Smooth muscle cell (in vitro differentiated cells): ENCODE results near the gene GPC5. TPM values are rescaled to one million over a fixed set of nuclear protein-coding genes. Genes with fewer than 3 reads are reported as not detected.

Experiments
- DNase-seq: peaks from one replicate; lab custom pipeline; 2025; ENCODE audit not compliant: unreplicated experiment; lab: John Stamatoyannopoulos, UW
- H2AFZ ChIP-seq: fragments of 200-600 bp; sonication (generic); 2 replicates; pipeline ENCODE4 v1.6.0; 2016; ENCODE audit warnings: antibody characterized with exemption, low read depth, mild to moderate bottlenecking
- H3F3A ChIP-seq: fragments of 200-600 bp; sonication (generic); 2 replicates; pipeline ENCODE4 v1.6.0; 2017; ENCODE audit warnings: antibody characterized with exemption, low read depth
- H3K27ac ChIP-seq: fragments of 200-600 bp; sonication (generic); 2 replicates; pipeline ENCODE4 v1.5.1; 2016; ENCODE audit warnings: low read depth, mild to moderate bottlenecking
- H3K27me3 ChIP-seq: fragments of 200-600 bp; sonication (generic); 2 replicates; pipeline ENCODE4 v1.6.1; 2016; ENCODE audit warnings: low read depth, mild to moderate bottlenecking
- H3K36me3 ChIP-seq: fragments of 200-600 bp; sonication (generic); 2 replicates; pipeline ENCODE4 v1.5.1; 2016; ENCODE audit warnings: low read depth
- H3K4me1 ChIP-seq: fragments of 200-600 bp; sonication (generic); 2 replicates; pipeline ENCODE4 v1.5.1; 2016; ENCODE audit warnings: low read depth
- H3K4me2 ChIP-seq: fragments of 200-600 bp; sonication (generic); 2 replicates; pipeline ENCODE4 v1.6.0; 2016; ENCODE audit warnings: mild to moderate bottlenecking
- H3K4me3 ChIP-seq: fragments of 200-600 bp; sonication (generic); 2 replicates; pipeline ENCODE4 v1.5.1; 2016; ENCODE audit warnings: mild to moderate bottlenecking
- H3K79me2 ChIP-seq: fragments of 200-600 bp; sonication (generic); 2 replicates; pipeline ENCODE4 v1.6.0; 2016; ENCODE audit warnings: low read depth, mild to moderate bottlenecking
- H3K9ac ChIP-seq: fragments of 200-600 bp; sonication (generic); 2 replicates; pipeline ENCODE4 v1.6.0; 2016; ENCODE audit warnings: low read depth
- H3K9me3 ChIP-seq: fragments of 200-600 bp; sonication (generic); replicated peaks from 2 replicates; pipeline ENCODE4 v1.5.1; 2016; ENCODE audit warnings: low read depth
- H4K20me1 ChIP-seq: fragments of 200-600 bp; sonication (generic); 2 replicates; pipeline ENCODE4 v1.6.0; 2016; ENCODE audit warnings: low read depth
- WGBS: methylation state at CpG from one replicate; pipeline ENCODE4 v1.1.7; 2016; ENCODE audit warnings: low lambda C conversion rate; 5-methylcytosine and 5-hydroxymethylcytosine counted together
- polyA plus RNA-seq: library from polyadenylated mRNA; unstranded; fragments of >200 nt; fragmentation: Nextera tagmentation; extraction: Ambion mirVana; gene quantifications from 2 replicates; pipeline ENCODE4 v1.2.1, GENCODE V29; 2016
- total RNA-seq: library from RNA; depleted of rRNA; stranded (reverse); fragments of >200 nt; gene quantifications from 2 replicates; pipeline ENCODE4 v1.2.3, GENCODE V29; 2014
- TF ChIP-seq, protein P1 (sequence below): fragments of 200-600 bp; sonication (generic); IDR thresholded peaks from 2 replicates; pipeline ENCODE4 v1.5.1; 2017; ENCODE audit warnings: borderline replicate concordance, mild to moderate bottlenecking, antibody characterized with exemption; ENCODE audit not compliant: insufficient read depth, poor library complexity, severe bottlenecking

Gene GPC5
- total and polyA plus RNA-seq, 2 experiments from 2014 or later, result 0.99 to 1.0 TPM

DNA sequence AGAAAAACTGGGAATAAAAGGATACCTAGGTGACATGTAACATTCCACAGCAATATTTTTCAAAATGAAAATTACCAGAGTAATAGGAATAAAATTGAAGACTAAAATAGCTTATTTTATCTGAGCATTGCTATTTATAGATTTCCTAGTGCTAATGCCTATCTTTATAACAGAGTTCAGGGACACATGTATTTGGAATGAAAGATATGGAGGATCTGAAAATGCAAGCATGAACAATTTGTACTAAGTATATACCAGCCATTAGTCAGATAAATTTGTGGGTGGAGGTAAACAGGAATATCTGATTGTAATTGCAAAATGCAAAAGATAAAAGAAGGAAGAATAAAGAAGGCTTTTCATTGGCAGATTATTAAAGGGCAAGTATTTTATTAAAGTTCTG is 345.9 kb downstream of the GPC5 start:
- no peak for DNase-seq
- Histone ChIP-seq H4K20me1 (no peaks in the 10 kb centered on the region), H2AFZ (no peak overlapping the region), H3K27ac (no peak overlapping the region), H3F3A (no peaks in the 10 kb centered on the region), H3K9me3 (no peaks in the 10 kb centered on the region), H3K4me2 (no peak overlapping the region), H3K4me3 (no peak overlapping the region), H3K9ac (no peak overlapping the region), H3K36me3 (no peaks in the 10 kb centered on the region), H3K79me2 (no peaks in the 10 kb centered on the region), H3K4me1 (no peaks in the 10 kb centered on the region), H3K27me3 (peaks cover 6% of the 10 kb centered on the region)
- TF ChIP-seq, protein P1, sequence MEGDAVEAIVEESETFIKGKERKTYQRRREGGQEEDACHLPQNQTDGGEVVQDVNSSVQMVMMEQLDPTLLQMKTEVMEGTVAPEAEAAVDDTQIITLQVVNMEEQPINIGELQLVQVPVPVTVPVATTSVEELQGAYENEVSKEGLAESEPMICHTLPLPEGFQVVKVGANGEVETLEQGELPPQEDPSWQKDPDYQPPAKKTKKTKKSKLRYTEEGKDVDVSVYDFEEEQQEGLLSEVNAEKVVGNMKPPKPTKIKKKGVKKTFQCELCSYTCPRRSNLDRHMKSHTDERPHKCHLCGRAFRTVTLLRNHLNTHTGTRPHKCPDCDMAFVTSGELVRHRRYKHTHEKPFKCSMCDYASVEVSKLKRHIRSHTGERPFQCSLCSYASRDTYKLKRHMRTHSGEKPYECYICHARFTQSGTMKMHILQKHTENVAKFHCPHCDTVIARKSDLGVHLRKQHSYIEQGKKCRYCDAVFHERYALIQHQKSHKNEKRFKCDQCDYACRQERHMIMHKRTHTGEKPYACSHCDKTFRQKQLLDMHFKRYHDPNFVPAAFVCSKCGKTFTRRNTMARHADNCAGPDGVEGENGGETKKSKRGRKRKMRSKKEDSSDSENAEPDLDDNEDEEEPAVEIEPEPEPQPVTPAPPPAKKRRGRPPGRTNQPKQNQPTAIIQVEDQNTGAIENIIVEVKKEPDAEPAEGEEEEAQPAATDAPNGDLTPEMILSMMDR, result no peak

DNA sequence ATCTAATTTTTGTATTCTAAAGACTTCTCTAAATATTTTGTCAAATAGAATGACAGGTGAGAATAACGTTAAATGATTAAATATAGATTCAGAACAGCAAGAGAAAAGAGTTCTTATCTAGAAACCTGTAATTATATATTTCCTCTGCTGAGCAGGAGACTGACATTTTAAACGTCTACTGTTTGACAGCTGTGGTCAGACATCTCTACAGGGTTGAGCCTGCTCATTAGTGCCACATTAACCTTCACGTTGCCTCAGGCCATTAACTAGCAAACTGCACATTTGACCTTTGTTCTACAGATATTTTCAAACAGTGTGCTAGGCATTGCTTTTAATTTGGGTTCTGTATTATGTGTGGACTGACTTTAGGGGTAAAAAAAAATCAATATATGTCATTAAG is 347.5 kb downstream of the GPC5 start:
- Histone ChIP-seq H3K27me3 (peaks cover 6% of the 10 kb centered on the region), H3K79me2 (no peaks in the 10 kb centered on the region), H3F3A (no peaks in the 10 kb centered on the region), H3K9ac (no peak overlapping the region), H3K4me3 (no peak overlapping the region), H4K20me1 (no peaks in the 10 kb centered on the region), H3K4me2 (no peak overlapping the region), H2AFZ (no peak overlapping the region), H3K4me1 (no peaks in the 10 kb centered on the region), H3K9me3 (no peaks in the 10 kb centered on the region), H3K36me3 (no peaks in the 10 kb centered on the region), H3K27ac (no peak overlapping the region)
- 41% methylated on average over 3 of the region's 3 CpGs for WGBS
- DNase-seq, result no peak
- TF ChIP-seq, protein P1, result no peak

DNA sequence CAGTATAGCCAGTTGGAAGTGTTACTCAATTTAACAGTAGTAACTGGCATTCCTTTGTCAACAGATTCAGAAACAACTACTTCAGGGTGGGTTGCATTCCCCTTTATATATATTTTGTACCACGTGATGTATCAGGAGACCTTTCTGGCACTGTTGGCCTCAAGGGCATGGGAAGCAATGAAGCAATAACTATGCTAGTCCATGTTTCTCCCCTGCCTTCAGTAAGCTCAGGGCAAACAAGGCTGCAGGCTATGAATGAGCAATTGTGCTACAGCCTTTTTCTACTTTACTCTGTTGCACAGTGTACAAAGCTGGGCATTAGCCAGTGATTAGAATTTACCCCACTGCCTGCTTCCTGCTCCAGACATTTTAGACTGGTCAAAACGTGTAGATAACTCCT is 348.8 kb downstream of the GPC5 start:
- Histone ChIP-seq H4K20me1 (no peaks in the 10 kb centered on the region), H3F3A (no peaks in the 10 kb centered on the region), H3K36me3 (no peaks in the 10 kb centered on the region), H3K27me3 (peaks cover 6% of the 10 kb centered on the region), H3K27ac (no peak overlapping the region), H2AFZ (no peak overlapping the region), H3K4me1 (no peaks in the 10 kb centered on the region), H3K79me2 (no peaks in the 10 kb centered on the region), H3K4me3 (no peak overlapping the region), H3K9me3 (no peaks in the 10 kb centered on the region), H3K4me2 (no peak overlapping the region), H3K9ac (no peak overlapping the region)
- WGBS, result 66% methylated on average over 2 of the region's 2 CpGs
- no peak for DNase-seq
- TF ChIP-seq, protein P1, result no peak

DNA sequence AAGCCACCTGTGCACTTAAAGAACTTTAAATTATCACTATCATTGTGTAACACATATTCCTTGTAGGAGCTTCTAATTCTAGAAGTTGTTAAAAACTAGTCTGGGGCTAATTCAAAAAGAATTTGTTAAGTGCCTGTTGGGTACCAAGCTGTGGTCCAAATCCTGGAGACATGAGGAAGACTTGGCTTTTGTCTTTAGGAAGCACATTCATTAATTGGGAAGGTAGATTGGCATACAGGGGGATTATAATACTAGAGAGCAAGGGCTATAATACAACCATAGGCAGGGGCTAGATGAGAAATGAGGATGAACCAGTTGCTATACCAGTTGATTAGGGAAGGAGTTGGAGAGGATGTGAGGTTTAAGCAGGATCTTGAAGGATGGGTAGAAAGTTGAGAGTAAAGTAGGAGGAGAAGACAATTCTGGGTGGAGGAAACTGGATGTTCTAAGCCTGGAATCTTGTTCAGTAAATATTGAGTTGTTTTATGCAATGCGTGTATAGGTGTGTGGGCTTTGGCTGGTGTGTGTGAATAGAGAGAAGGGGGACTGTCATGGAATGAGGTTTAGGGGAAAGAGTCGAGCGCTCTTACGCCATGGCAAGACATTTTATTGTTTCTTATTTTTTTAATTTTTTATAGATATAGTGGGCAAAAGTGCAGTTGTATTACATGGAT is 350.1 kb downstream of the GPC5 start:
- H3K9ac ChIP-seq, result no peak overlapping the region
- no peaks in the 10 kb centered on the region for H3K79me2 ChIP-seq
- H3K27ac ChIP-seq, result no peak overlapping the region
- no peaks in the 10 kb centered on the region for H3F3A ChIP-seq
- H3K4me3 ChIP-seq, result no peak overlapping the region
- H3K4me1 ChIP-seq, result no peaks in the 10 kb centered on the region
- H3K27me3 ChIP-seq, result peaks cover 6% of the 10 kb centered on the region
- H3K4me2 ChIP-seq, result no peak overlapping the region
- H3K36me3 ChIP-seq, result no peaks in the 10 kb centered on the region
- no peaks in the 10 kb centered on the region for H3K9me3 ChIP-seq
- DNase-seq, result no peak
- H4K20me1 ChIP-seq, result no peaks in the 10 kb centered on the region
- WGBS, result 93% methylated on average over 4 of the region's 4 CpGs
- TF ChIP-seq, protein P1, result no peak
- no peak overlapping the region for H2AFZ ChIP-seq
